K562 (cell line): ENCODE results near the gene ADORA2A. TPM values are rescaled to one million over a fixed set of nuclear protein-coding genes. Genes with fewer than 3 reads are reported as not detected.

Experiments
- ATAC-seq: fragments of 200-7000 bp; cut with Tn5 transposase; 3 replicates; pipeline ENCODE4 v1.9.1; 2020; ENCODE audit warnings: moderate library complexity
- BruUV-seq: library from RNA; stranded (reverse); fragments of 400-500 nt; replicated peaks from 2 replicates; lab custom pipeline; 2021; lab: Mats Ljungman, UMichigan
- CTCF ChIA-PET: fragments of 300-600 bp; formaldehyde crosslinking; extraction: SDS; loops from one replicate; lab custom pipeline; 2021; ENCODE audit warnings: low intra/inter-chr PET ratio; lab: Yijun Ruan, JAX
- POLR2A ChIA-PET: fragments of 300-600, 350-650 bp; sonication (Branson Sonifier 250); formaldehyde crosslinking; extraction: SDS; loops from one replicate; lab custom pipeline; 2021; ENCODE audit warnings: antibody characterized with exemption, inconsistent platforms; lab: Yijun Ruan, JAX
- DNase-seq, 4 experiments: peaks; one replicate each; pipeline versions ENCODE4 v3.0.0 to v3.0.0-alpha.2; 2011 to 2018; ENCODE audit warnings: low spot score in 3 of 4, mixed read lengths in 3 of 4; ENCODE audit errors: extremely low read depth in 1 of 4
- FAIRE-seq: peaks from 2 replicates; lab custom pipeline; 2011; peaks lifted over from hg19 to GRCh38; lab: Jason Lieb, UNC
- H2AFZ ChIP-seq: 2 replicates; pipeline ENCODE4 v1.6.0; 2011; ENCODE audit warnings: low read depth, low read length, control low read depth, inconsistent platforms
- H3K27ac ChIP-seq: fragments of 200-600 bp; 3 replicates; pipeline ENCODE4 v1.8.0; 2011; ENCODE audit warnings: low read depth, mild to moderate bottlenecking, control low read depth, inconsistent platforms, low read length, moderate library complexity, mixed read lengths; ENCODE audit errors: extremely low read depth
- H3K27me3 ChIP-seq, 2 experiments: fragments of 300-600 bp in 1 of 2; 2 replicates in 1 of 2; 3 replicates in 1 of 2; pipeline versions ENCODE4 v1.6.0 to v1.8.0; 2011; ENCODE audit warnings: inconsistent platforms in 2 of 2, low read length in 2 of 2, mild to moderate bottlenecking in 1 of 2, mixed read lengths in 1 of 2, moderate library complexity in 1 of 2; ENCODE audit not compliant: control insufficient read depth in 2 of 2, insufficient read depth in 2 of 2
- H3K36me3 ChIP-seq: fragments of 300-600 bp; 3 replicates; pipeline ENCODE4 v1.8.0; 2011; ENCODE audit warnings: mild to moderate bottlenecking, low read length, inconsistent platforms; ENCODE audit not compliant: control insufficient read depth, insufficient read depth
- H3K4me1 ChIP-seq, 2 experiments: fragments of 200-600 bp in 1 of 2; replicated peaks in 1 of 2; 2 replicates in 1 of 2; 3 replicates in 1 of 2; pipeline versions ENCODE4 v1.5.1 to v1.8.0; 2011; ENCODE audit warnings: inconsistent platforms in 2 of 2, low read length in 2 of 2, mild to moderate bottlenecking in 1 of 2, mixed read lengths in 1 of 2, moderate library complexity in 1 of 2; ENCODE audit not compliant: control insufficient read depth in 2 of 2, insufficient read depth in 2 of 2
- H3K4me2 ChIP-seq: 2 replicates; pipeline ENCODE4 v1.6.1; 2011; ENCODE audit warnings: low read length, control low read depth, inconsistent platforms, mixed read lengths; ENCODE audit not compliant: insufficient read depth
- H3K4me3 ChIP-seq: fragments of 200-600 bp; sonication (generic), shearing (Covaris generic); 2 replicates; pipeline ENCODE4 v1.5.1; 2016; ENCODE audit warnings: control low read depth, inconsistent platforms
- H3K79me2 ChIP-seq: fragments of 200-600 bp; 3 replicates; pipeline ENCODE4 v1.8.0; 2011; ENCODE audit warnings: low read length, inconsistent platforms; ENCODE audit not compliant: control insufficient read depth, insufficient read depth
- H3K9ac ChIP-seq, 2 experiments: 2 replicates each; pipeline versions ENCODE4 v1.6.0 to v1.6.1; 2011; ENCODE audit warnings: low read depth in 2 of 2, low read length in 2 of 2, control low read depth in 1 of 2, inconsistent platforms in 1 of 2, mild to moderate bottlenecking in 1 of 2, mixed read lengths in 1 of 2; ENCODE audit not compliant: insufficient read depth in 1 of 2
- H3K9me1 ChIP-seq: one replicate; pipeline ENCODE4 v1.6.0; 2011; ENCODE audit warnings: inconsistent platforms, mild to moderate bottlenecking, low read length, moderate library complexity; ENCODE audit not compliant: control insufficient read depth, insufficient read depth
- H3K9me3 ChIP-seq: replicated peaks from 2 replicates; pipeline ENCODE4 v1.5.1; 2011; ENCODE audit warnings: low read depth, low read length, inconsistent platforms; ENCODE audit not compliant: control insufficient read depth, insufficient read depth
- H4K20me1 ChIP-seq: replicated peaks from 2 replicates; pipeline ENCODE4 v1.6.1; 2011; ENCODE audit warnings: low read length, inconsistent platforms, mixed read lengths; ENCODE audit not compliant: control insufficient read depth, insufficient read depth
- AFF1 ChIP-seq, 2 experiments: fragments of 450-650 bp; IDR thresholded peaks; 2 replicates each; pipeline ENCODE4 v1.6.1; 2018; ENCODE audit warnings: mild to moderate bottlenecking in 2 of 2, low read depth in 1 of 2; ENCODE audit not compliant: partially characterized antibody in 2 of 2
- ZFP36 ChIP-seq: fragments of 150-350 bp; IDR thresholded peaks from 2 replicates; pipeline ENCODE4 v1.6.1; 2018; ENCODE audit warnings: low read length, low read depth; ENCODE audit not compliant: partially characterized antibody
- WGBS: fragments of 100-300 bp; shearing (Covaris generic); methylation state at CpG from one replicate; pipeline ENCODE4 v1.1.6; 2016; ENCODE audit warnings: low coverage, mixed read lengths; ENCODE audit not compliant: insufficient coverage; ENCODE audit errors: missing lambda C conversion rate; 5-methylcytosine and 5-hydroxymethylcytosine counted together
- in situ Hi-C: fragments of 300-500 bp; cut with MboI; formaldehyde crosslinking; loops from 4 replicates; pipeline ENCODE4 v1.15.0; 2018; ENCODE audit warnings: inconsistent platforms, mixed read lengths
- intact Hi-C: fragments of 100-400 bp; cut with micrococcal nuclease; formaldehyde crosslinking; loops from 2 replicates; pipeline ENCODE4 v1.14.2; 2022
- polyA plus RNA-seq, 8 experiments: library from polyadenylated mRNA; depleted of rRNA in 4 of 8; stranded (reverse) in 5 of 8; unstranded in 3 of 8; fragments of >200 nt; fragmentation: Nextera tagmentation in 2 of 8; fragmentation: Illumina TruSeq in 1 of 8; extraction: Ambion mirVana in 2 of 8; extraction: Trizol in 1 of 8; gene quantifications; 2 replicates each; pipeline versions ENCODE4 v1.2.1 to v1.2.3, GENCODE V29; 2011 to 2014; ENCODE audit warnings: inconsistent platforms in 1 of 8, missing spikeins in 1 of 8
- total RNA-seq, 7 experiments: library from RNA; depleted of rRNA in 6 of 7; stranded (reverse); fragments of >200 nt in 6 of 7; fragmentation: Illumina TruSeq in 2 of 7; extraction: Trizol in 2 of 7; gene quantifications; 2 replicates each; pipeline versions ENCODE4 v1.2.1 to v1.2.3, GENCODE V29; 2011 to 2021; ENCODE audit warnings: low replicate concordance in 1 of 7
- TF ChIP-seq, protein P1 (sequence below): fragments of 450-650 bp; IDR thresholded peaks from 2 replicates; pipeline ENCODE4 v1.6.1; 2016
- TF ChIP-seq, protein P2 (sequence below): fragments of 250-450 bp; sonication (Bioruptor Pico); IDR thresholded peaks from 2 replicates; pipeline ENCODE4 v1.4.0; 2020

The ADORA2A gene
- total and polyA plus RNA-seq, 9 of the 15 experiments (the other 6 are each of a cell fraction or from before 2014, with no cell fraction given): 0.15 to 2.1 (median 0.66) TPM; not detected in 2

DNA sequence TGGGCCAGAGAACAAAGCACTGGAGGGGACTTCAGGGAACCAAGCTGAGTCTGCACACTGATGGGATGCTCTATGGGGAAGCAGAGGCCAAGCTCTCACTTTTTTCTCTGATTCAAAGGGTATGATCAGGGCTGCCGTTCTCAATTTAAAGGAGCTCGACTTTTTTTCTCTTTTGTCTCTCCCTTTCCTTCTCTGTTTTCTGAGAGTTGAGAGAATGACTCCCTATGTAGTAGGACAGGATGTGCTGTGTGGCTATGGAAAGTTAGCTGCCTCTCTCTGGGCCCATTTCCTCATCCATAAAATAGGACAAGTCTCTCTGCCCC, 7.9 kb downstream of the ADORA2A start:
- H3K27ac ChIP-seq: no peak overlapping the region
- 0 out of 2 replicates have a peak, but pooled peaks cover 2% of the 10 kb centered on the region for H4K20me1 ChIP-seq
- DNase-seq: no peak
- WGBS: 21% methylated on average over 2 of the region's 2 CpGs
- no peak for FAIRE-seq
- no peak for ATAC-seq
- H3K79me2 ChIP-seq: no peaks in the 10 kb centered on the region
- peaks cover 0 to 23% of the 10 kb centered on the region in 2 experiments; a peak in 3 of 5 replicates for H3K4me1 ChIP-seq
- no peak overlapping the region for H3K4me2 ChIP-seq
- peak; percentile 33 for TF ChIP-seq ZFP36
- TF ChIP-seq, protein P1, sequence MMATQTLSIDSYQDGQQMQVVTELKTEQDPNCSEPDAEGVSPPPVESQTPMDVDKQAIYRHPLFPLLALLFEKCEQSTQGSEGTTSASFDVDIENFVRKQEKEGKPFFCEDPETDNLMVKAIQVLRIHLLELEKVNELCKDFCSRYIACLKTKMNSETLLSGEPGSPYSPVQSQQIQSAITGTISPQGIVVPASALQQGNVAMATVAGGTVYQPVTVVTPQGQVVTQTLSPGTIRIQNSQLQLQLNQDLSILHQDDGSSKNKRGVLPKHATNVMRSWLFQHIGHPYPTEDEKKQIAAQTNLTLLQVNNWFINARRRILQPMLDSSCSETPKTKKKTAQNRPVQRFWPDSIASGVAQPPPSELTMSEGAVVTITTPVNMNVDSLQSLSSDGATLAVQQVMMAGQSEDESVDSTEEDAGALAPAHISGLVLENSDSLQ: no peak
- TF ChIP-seq, protein P2, sequence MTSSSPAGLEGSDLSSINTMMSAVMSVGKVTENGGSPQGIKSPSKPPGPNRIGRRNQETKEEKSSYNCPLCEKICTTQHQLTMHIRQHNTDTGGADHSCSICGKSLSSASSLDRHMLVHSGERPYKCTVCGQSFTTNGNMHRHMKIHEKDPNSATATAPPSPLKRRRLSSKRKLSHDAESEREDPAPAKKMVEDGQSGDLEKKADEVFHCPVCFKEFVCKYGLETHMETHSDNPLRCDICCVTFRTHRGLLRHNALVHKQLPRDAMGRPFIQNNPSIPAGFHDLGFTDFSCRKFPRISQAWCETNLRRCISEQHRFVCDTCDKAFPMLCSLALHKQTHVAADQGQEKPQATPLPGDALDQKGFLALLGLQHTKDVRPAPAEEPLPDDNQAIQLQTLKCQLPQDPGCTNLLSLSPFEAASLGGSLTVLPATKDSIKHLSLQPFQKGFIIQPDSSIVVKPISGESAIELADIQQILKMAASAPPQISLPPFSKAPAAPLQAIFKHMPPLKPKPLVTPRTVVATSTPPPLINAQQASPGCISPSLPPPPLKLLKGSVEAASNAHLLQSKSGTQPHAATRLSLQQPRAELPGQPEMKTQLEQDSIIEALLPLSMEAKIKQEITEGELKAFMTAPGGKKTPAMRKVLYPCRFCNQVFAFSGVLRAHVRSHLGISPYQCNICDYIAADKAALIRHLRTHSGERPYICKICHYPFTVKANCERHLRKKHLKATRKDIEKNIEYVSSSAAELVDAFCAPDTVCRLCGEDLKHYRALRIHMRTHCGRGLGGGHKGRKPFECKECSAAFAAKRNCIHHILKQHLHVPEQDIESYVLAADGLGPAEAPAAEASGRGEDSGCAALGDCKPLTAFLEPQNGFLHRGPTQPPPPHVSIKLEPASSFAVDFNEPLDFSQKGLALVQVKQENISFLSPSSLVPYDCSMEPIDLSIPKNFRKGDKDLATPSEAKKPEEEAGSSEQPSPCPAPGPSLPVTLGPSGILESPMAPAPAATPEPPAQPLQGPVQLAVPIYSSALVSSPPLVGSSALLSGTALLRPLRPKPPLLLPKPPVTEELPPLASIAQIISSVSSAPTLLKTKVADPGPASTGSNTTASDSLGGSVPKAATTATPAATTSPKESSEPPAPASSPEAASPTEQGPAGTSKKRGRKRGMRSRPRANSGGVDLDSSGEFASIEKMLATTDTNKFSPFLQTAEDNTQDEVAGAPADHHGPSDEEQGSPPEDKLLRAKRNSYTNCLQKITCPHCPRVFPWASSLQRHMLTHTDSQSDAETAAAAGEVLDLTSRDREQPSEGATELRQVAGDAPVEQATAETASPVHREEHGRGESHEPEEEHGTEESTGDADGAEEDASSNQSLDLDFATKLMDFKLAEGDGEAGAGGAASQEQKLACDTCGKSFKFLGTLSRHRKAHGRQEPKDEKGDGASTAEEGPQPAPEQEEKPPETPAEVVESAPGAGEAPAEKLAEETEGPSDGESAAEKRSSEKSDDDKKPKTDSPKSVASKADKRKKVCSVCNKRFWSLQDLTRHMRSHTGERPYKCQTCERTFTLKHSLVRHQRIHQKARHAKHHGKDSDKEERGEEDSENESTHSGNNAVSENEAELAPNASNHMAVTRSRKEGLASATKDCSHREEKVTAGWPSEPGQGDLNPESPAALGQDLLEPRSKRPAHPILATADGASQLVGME (CRISPR knock-in tag): no peak
- no peak for TF ChIP-seq AFF1 (IDR thresholded peaks at IDR 0.05; ENCODE audit: low read depth in 1 of 2, partially characterized antibody in 2 of 2)
- TF ChIP-seq, all 486 proteins: peak for 1
- Histone ChIP-seq H3K4me3 (no peak overlapping the region), H3K27me3 (peaks cover 0 to 4% of the 10 kb centered on the region in 2 experiments; a peak in 1 of 5 replicates), H3K9me1 (no peaks in the 10 kb centered on the region), H2AFZ (no peak overlapping the region), H3K9me3 (no peaks in the 10 kb centered on the region), H3K9ac (no peak overlapping the region), H3K36me3 (no peaks in the 10 kb centered on the region)
- POLR2A ChIA-PET: interaction anchor here (0.6 to 1.9 kb wide), 4 partner anchors 9 to 118 kb away, joined by 3 to 11 read pairs (median 3); no protein-coding TSS in a partner anchor
- in situ Hi-C loops: no loop called here
- CTCF ChIA-PET: no interaction called here
- BruUV-seq: no TSS peak
- intact Hi-C loops: no loop called here
